HG02981 (cell line): ENCODE data around the gene ALOXE3.
A peak's percentile ranks its signal among the peaks of the same experiment; 100 is the strongest.
"Not testable (repeated sequence)": the region's sequence is repeated elsewhere in the genome, so short reads cannot be mapped to it uniquely, and the experiment has no call there.

Experiments used
- ATAC-seq: cut with Tn5 transposase; IDR thresholded peaks from one replicate; pipeline ENCODE4 v1.9.1; 2021; ENCODE audit warnings: mild to moderate bottlenecking, moderate library complexity; ENCODE audit not compliant: unreplicated experiment

The ALOXE3 gene

GRCh38 chr17:8100763-8101162 is 17.6 kb downstream of the ALOXE3 start:
- ATAC-seq = no peak

DNA sequence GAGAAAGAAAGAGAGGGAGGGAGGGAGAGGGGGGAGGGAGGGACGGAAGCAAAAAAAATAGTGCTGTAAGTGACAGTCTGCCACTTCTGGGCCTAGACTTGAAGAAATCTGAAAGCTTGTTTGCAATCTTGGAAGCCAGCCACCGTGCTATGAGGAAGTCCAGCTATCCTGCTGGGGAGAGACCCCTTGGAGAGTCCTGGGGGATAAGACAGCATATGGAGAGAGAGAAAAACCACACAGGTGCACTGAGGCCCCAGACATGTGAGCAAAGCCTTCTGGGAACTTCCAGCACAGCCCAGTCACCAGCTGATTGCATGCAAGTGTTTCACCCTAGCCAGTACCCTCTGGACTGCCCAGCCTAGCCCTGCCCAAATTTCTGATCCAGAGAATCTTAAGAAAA is 18.2 kb downstream of the ALOXE3 start:
- ATAC-seq = no peak

DNA sequence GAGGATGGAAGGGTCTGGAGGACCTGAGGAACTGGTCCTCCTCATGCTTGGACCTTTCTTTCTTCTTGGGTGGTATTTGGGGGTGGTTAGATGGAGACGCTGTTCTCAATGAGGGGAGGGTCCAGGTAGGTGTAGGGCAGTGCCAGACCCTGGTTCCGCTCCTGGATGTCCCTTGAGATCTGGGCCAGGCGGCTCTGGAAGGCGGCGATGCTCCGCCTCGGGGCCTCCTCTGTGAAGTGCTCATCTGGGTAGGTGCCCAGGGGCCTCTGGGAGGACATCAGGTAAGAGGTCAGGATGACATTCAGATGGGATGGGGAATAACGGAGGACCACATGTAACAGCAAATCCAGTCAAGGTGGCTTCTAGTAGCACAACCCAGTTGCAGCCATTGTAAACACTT is 21.8 kb downstream of the ALOXE3 start:
- no peak for ATAC-seq

GRCh38 chr17:8095361-8095760 is 23.0 kb downstream of the ALOXE3 start:
- no peak for ATAC-seq

DNA sequence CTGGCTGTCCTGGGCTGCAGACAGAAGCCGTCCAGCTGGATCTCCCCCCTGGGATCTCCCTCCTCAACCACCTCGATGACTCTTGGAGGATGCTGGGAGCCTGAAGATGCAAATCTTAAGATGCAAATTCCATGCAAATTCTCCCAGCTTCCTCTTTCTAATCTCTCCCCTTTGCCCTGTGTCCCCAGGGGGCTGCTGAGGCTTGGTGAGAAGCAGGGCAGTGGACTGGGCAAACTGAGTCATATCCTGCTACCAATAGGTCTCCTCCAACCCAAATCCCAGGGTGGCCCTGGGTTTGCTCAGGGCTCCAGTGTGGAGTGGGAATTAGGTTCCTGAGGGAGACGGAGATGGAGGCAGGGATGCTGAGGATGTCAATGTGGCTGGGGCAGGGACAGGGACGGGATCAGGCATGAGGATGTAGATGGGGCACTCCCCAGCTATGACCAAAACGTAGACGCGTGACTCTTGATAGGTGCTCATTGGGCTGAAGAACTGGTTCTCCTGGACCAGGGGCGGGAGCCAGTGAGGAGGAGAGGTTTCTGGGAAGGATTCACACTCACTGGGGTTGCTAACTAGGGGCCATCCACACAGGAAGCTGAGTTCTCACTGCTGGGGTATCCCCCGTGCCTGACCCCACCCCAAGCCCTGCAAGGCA is 27.2 kb downstream of the ALOXE3 start:
- ATAC-seq = peak; percentile 63

- ATAC-seq = no peak
Measured at GRCh38 chr17:8089728-8090127, 28.6 kb downstream of the ALOXE3 start.

DNA sequence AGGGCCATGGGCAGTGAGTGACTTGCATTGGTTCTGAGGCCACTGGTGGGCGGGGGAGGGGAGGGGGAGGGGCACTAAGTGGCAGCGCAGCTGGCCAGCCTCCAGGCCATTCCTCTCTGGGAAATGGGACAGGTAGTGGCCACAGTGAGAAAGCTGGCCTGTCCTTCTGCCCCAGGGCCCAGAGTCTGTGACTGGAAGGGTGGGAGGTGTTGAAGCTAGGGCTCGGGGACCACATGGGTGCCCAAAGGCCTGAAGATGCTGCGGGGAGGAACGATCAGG is 30.4 kb downstream of the ALOXE3 start:
- no peak for ATAC-seq

DNA sequence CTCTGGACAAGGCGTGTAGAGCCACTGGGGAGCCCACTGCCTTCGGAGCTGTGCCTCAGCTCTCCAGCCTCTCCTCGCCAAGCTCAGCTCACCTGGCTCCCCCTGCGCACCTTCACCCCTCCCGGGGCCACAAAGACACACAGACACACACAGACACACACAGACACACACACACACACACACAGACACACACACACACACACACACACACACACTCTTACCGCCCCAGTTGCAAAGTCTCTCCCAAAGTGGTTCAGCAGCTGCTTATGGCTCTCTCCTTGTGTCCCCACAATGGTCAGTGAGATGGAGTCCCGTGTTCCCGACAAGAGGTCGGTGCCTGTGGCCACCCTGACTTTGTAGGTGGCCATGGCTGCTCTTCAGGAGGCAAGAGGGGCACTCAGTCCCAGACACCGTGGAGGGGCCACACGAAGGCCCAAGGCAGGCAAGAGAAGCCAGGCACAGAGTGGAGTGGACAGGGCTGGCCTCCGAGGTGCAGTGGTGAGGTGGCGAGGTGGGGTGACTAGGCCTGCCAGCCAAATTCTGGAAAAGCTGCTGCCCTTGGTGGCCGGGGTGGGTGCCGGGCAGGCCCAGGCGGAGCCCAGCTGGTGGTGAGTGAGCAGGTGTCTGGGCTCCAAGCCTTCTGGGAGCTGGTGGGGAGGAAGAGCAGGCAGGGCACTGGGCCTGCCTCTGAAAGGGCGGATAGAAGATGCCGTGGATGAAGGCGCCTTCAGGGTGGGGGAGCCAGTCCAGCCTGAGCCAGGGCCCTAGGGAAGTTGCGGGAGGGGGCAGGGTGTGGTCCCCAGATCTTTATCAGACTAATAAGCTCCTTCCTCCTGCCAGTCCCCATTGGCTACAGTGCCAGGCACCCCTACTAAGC is 31.0 kb downstream of the ALOXE3 start, which contains the start of gene ALOX12B:
Gene ALOX12B, minus strand, starts transcription at position 642 of the 877 bp plus-strand sequence. Its CDS starts 274 bp downstream, at position 368.
- no peak for ATAC-seq

DNA sequence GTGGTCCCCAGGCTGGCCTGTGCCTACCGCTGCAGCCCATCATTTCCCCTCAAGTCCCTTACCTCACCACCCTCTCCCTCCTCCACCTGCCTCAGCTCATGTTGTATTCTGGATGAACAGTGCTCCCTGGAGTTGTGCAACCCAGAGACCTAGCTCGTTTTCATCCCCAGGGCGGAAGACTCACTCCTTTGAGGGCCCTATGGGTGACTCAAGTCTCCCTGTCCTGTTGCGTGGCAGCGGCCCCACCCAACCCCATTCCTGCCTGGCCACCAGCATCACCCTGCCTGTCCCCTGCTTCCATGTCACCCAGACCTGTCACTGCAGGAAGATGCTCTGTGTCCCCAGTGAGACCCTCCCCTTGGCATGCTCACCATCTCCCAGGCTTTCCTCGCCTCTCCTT is 34.1 kb downstream of the ALOXE3 start:
- no peak for ATAC-seq

GRCh38 chr17:8082292-8082691 is 36.0 kb downstream of the ALOXE3 start:
- no peak for ATAC-seq

GRCh38 chr17:8081876-8082275 is 36.4 kb downstream of the ALOXE3 start:
- ATAC-seq = no peak

DNA sequence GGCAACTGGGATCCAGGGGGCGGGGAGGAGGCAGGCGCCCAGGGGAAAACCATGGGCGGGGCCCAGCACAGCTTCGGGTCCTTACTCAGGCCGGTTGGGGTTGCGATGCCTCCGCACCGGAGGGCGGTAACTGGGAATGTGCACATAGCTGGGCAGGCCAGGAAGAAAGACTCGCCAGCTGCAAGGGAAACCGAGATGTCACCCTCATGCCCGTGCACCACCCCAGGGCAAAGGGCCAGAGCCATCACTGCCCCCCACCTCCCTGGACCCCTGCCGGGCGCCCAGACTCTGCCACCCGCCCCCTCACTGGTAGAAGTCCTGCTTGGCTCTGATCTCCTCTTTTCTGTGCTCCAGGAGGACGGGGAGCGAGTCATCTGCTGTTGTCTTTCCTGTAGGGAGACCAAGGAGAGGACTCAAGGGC is 37.5 kb downstream of the ALOXE3 start:
- no peak for ATAC-seq

DNA sequence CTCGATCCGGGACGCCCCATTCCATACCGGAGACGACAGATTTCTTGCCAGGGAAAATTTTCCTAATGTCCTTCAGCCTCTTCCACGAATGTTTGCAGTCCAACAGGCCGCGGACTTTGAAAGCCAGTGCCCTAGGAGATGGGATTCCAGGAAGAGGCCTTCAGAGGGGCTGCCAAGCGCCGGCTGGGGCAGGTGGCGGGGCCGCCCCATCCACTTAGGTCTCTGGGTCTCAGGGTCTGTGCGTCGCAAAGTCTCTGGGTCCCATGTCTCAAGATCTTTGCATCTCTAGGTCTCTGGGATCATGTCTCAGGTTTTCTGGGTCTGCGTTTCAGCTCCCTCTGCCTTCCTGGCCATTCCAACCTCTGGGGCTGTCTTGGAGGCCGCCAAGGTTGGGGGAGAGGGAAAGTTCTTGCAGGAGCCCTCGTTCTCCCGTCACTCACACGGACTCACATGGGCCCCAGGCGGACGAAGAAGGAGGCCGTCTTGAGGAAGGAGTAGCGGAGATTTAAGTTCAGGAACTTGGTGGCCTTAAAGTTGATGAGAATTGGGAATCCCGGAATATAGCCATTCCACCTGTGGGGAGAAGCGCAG is 38.0 kb downstream of the ALOXE3 start:
- no peak for ATAC-seq

- no peak for ATAC-seq
Measured at GRCh38 chr17:8079291-8080207, 38.8 kb downstream of the ALOXE3 start.

GRCh38 chr17:8077939-8078338 is 40.4 kb downstream of the ALOXE3 start:
- not testable (repeated sequence) for ATAC-seq

DNA sequence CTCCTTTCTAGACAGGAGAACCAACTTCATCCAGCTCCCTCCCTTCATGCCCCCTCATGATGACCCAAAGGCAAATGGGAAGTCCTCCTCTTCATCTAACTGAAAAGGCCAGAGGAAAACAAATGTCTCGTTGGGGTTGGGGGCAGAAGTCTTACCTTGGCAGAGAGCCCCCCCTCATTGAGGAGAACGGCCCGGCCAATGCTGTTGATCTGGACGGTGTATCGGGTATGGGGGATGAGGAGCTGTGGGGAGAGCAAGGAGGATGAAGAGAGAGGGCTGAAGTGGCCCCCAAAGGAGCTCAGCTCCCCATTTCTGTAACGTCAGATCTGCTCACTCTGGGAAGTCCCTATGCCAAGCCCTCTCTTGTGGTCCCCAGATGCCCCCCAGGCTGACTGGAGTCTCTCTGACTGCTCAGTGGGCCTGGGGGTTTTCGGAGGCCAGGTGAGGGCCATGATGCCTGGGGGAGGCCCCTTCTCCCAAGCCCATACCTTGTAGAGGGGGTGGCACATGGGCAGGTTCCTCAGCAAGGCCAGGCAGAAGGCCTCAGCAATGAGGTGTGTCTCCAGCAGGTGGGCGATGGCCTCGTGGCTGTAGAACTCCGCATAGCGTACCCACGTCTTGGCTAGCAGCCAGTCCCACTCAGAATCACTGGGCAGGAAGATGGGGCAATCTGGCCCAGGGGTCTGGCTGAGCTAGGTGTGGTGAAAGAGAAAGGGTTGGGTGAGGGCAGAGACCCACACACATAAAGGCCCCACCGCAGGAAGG is 41.6 kb downstream of the ALOXE3 start:
- ATAC-seq = no peak

DNA sequence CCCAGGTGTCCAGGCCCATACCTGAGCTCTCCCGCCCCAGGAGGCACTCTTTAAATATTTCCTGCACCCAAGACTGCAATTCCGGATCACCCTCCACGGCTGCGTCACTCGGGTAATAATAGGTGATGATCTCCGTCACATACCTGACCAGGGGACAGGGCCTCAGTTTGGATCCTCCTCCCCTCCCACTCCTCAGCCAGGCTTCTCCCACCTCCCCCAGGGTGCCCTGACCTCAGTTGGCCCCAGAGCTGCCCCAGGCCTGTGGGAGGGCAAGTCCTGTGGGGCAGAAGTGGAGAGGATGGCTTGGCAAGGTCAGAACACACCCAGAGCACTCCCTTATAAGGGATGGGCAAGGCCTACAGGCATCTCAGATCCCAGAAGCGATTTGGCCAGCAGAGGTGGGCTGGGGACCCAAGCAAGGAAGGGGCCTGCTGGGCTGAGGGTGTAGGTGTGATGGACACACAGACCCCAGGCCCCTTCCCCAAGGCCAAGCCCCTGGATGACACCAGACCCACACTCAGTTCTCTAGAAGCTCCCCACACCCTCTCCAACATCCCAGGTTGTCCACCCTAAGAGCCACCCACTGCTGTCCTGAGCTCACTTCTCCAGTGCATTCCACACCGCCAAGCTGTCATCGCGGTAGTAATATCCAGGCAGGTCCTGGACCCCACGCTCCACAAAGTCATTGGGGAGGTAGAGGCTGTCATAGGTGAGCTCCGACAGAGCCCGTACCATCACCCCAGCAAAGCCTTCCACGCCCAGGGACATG is 42.6 kb downstream of the ALOXE3 start:
- ATAC-seq = no peak

DNA sequence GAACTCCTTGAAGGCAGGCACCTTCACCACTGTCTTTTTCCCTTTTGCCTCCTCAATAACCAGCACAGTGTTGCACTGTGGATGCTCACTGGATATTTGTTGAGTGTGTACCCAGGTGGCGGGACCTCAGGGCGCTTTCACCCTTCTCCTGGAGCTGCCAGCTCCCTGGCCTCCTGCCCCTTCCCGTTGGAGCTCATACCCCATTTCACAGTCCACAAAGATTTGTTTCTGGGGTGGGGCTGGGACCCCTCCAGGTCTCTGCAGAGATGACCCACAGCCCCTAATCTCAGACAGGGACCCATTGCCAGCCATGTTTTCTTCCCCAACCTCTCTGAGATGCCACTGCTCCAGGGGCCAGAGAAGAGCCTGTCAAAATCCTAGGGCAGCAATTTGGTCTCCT is 43.2 kb downstream of the ALOXE3 start:
- no peak for ATAC-seq

DNA sequence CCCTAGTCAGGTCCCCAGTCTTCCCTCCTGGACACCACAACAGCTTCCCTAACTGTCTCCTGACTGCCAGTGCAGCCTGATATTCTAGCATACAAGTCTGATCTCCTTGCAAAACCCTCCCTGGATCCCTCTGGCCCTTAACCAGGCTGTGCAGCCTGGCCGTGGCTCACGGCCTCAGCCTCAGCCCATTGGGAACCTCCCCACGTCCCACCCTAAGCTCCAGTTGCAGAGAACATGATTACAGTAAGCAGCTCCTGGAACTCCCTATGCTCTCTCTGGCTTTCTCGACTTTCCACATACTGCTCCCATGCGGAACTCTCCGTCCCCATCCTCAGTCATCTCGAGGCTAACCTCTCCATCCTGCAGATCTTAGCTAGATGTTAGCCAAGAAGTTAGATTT is 43.8 kb downstream of the ALOXE3 start:
- no peak for ATAC-seq
